ENCODE data around the gene CHRNB1. TPM values are rescaled to one million over a fixed set of nuclear protein-coding genes. Genes with fewer than 3 reads are reported as not detected.
"Not testable (repeated sequence)": the region's sequence is repeated elsewhere in the genome, so short reads cannot be mapped to it uniquely, and the experiment has no call there.

The CHRNB1 gene
- total RNA-seq, 1 donor from 2014 or later: 10.0 TPM

DNA sequence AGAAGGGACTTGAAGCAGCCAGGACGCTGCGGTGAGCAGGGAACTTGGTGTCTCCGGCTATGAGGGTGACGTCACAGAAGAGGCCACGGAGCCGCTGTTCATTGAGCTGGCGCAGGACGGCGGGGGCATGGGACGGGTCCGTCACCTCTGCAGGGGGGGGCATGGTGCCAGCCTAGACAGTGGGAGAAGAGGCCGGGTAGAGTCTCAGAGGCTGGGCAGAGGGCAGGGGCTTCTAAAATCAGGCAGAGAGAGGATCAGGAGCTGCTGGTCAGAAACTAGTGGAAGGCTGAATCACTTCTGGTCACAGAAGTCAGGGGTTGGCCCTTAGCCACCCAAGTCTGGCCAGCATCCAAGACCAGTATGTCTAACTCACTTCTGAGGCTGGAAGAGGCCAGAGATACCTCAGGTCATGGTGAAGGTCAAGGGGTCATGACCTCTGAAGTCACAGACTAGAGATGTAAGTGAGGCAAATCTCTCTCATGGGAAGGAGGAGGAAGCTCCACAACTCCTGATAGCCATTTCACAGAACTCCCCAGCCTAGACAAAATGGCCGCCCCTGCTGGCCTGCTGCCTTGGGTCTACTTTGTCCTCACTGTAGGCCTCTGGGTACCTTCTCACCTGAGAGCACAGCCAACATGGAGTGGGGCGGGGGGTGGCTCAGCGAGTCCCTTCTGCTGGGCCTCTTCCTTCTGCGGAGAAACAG is 21.9 kb downstream of the CHRNB1 start:
- no peak for DNase-seq (ENCODE audit: low spot score)

DNA sequence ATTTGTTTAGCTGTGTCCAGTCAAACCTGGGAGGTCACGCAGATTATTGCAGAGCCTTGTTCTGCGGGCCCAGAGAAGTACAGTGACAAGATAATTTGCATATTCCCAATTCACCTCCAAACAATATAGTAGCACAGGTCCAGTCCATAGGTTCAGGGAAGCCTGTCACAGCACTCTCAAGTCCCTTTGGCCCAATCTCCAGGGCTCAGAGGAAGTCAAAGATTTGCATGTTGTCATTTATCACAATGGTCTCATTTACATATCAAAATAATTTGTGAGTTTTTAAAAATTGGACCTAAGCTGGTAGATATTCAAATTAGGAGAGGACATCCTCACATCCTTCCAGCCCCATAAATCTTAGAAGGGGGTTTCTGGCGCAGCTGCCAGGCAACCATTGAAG is 22.6 kb downstream of the CHRNB1 start:
- DNase-seq (ENCODE audit: low spot score): no peak

DNA sequence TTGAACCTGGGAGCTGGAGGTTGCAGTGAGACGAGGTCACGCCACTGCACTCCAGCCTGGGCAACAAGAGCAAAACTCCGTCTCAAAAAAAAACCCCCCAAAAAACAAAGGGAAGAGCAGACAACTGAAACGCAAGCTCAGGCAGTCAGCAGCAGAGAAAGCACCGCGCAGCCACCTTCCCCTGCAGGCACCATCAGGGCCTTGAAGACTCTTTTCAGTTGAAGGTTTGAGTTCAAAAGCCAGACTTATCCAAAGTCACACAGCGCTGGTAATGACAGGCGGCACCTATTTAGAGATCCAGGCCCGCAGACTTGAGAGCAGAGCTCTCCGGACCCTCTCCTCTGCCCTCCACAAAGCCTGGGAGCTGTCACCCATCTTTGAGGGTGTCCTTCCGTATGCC is 23.4 kb downstream of the CHRNB1 start:
- no peak for DNase-seq (ENCODE audit: low spot score)

DNA sequence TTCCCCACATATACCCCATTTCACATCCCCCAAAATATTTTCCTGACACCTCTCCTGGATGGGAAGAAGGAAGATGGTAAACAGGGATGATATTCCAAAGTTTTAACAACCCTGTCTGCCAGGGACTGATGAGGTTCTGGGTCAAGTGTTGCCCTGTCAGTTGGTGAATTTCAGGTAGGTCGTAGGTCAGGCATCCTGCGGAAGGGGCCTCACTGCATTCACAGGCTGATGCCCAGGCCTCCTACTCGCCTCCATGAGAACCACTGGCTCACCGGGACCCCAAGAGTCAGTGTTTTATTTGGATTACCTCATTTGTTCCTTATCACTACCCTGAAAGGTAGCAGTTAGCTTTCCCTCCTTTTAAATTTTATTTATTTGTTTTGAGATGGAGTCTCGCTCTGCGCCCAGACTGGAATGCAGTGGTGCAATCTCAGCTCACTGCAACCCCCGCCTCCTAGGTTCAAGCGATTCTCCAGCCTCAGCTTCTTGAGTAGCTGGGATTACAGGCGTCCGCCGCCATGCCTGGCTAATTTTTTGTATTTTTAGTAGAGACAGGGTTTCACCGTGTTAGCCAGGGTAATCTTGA is 24.0 kb downstream of the CHRNB1 start:
- DNase-seq (ENCODE audit: low spot score): no peak

DNA sequence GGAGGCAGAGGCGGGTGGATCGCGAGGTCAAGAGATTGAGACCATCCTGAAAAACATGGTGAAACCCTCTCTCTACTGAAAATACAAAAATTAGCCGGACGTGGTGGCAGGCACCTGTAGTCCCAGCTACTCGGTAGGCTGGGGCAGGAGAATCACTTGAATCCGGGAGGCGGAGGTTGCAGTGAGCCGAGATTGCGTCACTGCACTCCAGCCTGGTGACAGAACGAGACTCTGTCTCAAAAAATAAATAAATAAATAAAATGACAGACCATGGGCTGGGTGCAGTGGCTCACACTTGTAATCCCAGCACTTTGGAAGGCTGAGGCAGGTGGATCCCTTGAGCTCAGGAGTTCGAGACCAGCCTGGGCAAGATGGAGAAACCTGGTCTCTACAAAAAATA is 25.0 kb downstream of the CHRNB1 start:
- DNase-seq (ENCODE audit: low spot score): not testable (repeated sequence)

DNA sequence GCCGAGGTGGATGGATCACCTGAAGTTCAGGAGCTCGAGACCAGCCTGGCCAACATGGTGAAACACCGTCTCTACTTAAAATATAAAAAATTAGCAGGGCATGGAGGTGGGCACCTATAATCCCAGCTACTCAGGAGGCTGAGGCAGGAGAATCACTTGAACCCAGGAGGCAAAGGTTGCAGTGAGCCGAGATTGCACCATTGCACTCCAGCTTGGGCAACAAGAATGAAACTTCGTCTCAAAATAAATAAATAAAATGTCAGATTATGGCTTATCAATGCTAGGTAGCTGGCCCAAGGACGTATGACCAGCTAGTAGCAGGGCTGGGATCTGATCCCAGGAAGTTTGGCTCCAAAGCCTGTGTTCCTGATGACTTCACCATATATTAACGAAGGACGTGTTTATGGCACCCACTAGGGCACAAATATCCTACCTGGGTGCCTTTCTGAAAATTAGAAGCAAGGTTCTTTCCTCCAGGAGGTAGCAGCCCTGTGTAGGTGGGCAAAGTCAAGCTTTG is 25.7 kb downstream of the CHRNB1 start:
- not testable (repeated sequence) for DNase-seq (ENCODE audit: low spot score)

DNA sequence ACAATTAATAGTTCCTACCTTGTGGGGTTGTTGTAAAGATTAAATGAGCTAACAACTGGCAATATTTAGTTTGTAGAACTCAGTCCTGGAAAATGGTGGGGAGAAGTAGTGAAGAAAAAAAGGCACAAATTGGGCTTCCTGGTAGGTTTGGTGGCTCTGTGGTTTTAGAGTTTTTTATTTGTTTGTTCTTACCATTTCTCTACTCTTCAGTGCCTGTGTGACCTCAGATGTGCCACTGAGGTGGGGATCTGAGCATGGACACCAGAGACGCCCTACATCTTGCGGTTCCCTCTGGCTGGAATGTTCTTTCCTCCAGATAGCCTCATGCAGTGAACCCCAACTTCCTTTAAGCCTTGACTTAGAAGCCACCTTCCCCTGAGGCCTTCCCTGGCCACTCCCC is 26.9 kb downstream of the CHRNB1 start:
- no peak for DNase-seq (ENCODE audit: low spot score)

DNA sequence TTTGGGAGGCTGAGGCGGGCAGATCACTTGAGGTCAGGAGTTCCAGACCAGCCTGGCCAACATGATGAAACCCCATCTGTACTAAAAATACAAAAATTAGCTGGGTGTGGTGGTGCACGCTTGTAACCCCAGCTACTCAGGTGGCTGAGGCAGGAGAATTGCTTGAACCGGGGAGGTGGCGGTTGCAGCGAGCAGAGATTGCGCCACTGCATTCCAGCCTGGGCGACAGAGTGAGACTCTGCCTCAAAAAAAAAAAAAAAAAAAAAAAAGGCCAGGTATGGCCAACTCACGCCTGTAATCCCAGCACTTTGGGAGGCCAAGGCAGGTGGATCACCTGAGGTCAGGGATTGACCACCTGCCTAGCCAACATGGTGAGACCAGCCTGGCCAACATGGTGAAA is 29.9 kb downstream of the CHRNB1 start:
- DNase-seq (ENCODE audit: low spot score): not testable (repeated sequence)

DNA sequence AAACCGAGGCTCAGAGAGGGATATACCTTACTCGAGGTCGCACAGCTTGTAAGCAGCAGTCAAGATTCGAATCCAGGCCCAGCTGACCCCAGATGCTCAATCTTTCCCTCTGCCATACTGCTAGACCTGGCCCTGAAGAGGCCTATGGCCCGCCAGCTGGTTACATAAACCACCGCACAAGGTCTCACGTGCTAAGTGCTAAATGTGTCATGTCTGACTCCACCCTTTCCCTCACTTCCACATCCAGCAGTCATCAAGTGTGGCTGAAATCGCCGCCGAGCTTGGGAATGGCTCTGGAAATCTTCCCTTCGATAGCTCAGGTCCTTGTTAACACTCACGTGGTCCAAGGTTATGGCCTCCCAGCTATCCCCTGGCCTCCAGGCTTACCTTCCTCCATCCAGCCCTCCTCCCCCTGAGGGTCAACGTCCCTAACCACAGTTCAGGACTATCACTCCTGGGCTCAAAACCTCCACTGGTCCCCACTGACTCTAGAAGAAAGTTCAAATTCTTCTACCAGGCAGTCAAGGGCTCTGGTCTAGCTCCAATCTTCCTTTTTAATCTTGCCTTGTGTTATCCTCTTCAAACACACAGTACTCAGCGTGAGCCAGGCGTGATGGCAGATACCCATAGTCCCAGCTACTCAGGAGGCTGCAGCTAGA is 31.0 kb downstream of the CHRNB1 start:
- DNase-seq (ENCODE audit: low spot score): no peak

DNA sequence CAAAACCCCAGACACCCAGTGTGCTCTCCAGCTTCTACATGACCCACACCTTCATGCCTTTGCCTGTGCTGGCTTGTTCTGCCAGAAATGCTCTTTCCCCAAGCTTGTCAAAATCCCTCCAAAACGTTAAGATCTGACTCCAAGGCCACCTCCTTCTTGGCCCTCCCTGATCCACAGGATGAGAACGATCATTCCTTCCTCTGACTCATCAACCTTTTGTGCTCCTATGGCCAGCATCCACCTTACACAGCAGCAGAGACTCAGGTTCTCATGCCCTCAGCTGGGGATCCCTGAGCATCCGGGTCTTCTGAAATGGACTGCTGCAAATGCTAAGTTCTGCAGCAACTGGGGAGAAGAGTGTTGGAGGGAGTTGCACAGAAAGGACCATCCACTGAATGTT is 31.6 kb downstream of the CHRNB1 start:
- no peak for DNase-seq (ENCODE audit: low spot score)

DNA sequence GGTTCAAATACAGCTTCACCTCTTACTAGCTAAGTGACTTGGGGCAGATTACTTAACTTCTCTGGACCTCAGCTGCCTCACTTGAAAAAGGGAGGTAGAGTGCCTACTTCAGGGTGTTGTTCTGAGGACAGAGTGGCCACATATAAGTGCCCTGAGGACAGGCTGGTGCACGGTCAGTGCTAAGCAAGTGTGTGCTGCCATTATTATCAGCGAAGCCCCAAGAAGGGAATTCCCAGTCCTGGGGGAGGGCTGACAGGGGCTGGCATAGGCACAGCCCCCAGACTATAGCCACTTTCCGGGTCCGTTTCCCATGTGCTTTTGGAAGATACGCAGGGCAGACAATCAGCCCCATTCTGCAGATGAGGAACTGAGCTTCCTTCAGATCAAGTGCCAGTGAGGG is 32.1 kb downstream of the CHRNB1 start:
- DNase-seq (ENCODE audit: low spot score): no peak

DNA sequence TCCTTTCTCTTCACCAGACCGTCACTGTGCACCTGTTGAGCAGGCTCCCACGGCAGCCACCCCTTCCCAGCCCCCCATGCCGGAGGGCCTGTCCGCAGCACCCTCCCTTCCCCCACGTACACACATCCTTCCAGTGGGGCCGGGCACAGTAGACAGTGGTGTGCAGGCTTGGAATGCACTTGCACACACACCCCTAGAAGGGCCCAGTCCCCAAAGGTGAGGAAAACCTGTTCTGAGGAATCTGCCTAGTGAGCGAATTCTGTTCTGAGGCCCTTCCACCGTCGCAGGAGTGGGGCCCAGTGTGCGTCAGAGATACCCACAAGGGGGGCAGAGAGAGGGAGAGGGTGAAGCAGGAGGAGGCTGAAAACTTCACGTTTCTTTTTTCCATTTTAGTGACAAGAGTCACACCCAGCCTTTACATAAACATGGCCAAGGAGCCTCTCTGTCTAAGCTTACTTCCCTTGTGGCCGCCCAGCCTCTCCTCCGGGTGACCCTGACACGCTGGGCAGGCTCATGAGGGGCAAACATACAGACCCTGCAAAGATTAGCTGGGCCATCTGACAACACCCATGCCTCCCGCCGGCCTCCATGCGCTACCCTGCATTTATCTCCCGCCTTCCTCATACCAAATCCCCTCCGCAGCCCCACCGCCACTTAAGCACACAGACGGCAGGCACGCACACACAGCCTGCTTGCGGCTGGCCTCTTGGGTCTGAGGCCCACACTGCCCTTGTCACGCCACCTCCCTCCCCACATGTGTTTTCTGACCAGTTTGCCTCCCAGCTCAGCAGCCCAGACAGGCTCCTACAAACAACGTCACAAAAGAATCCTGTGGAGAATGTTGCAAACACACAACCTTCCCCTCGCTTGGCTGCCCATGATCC is 32.8 kb downstream of the CHRNB1 start:
- DNase-seq (ENCODE audit: low spot score): peak; percentile 48

DNA sequence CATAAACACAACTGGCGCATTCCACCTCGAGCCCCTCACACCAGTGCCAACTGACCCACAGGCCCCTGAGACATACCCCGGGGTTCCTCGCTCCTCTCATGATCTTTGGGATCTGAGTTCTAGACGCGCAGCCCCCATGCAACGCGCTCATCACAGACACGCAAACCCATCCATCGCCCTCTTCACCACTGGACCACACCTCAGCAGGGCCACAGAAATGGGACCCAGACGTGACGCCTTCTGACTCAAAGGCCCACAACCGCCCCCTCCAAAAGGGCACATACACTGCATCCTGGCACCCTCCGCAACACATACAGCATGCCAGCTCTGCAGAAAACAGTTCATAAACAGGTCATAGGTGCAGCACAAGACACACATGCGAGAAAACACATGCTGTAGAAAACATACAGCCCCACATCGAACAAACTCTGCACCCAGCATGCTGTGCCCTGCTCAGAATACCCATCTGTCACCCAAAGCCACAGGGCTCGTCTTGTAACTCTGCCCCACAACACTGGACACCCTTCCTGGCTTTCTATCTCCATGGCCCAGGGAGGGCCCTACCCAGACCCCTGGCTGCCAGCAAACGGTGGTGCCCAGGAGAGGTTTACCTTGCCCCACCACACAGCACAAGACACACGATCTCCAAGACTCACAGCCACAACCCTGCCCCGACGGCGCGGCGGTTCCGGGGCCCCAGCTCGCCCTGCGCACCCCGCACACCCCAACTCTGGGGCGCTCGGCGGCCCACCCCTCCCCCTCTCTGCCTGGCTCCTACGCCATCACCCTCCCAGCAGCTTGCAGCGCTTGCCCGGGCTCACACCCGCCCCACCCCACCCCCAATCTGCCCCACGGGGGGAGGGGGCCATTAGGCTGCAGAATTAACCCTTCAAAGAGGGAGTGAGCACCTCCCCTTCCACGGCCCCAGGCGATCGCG is 33.7 kb downstream of the CHRNB1 start:
- DNase-seq (ENCODE audit: low spot score): no peak

DNA sequence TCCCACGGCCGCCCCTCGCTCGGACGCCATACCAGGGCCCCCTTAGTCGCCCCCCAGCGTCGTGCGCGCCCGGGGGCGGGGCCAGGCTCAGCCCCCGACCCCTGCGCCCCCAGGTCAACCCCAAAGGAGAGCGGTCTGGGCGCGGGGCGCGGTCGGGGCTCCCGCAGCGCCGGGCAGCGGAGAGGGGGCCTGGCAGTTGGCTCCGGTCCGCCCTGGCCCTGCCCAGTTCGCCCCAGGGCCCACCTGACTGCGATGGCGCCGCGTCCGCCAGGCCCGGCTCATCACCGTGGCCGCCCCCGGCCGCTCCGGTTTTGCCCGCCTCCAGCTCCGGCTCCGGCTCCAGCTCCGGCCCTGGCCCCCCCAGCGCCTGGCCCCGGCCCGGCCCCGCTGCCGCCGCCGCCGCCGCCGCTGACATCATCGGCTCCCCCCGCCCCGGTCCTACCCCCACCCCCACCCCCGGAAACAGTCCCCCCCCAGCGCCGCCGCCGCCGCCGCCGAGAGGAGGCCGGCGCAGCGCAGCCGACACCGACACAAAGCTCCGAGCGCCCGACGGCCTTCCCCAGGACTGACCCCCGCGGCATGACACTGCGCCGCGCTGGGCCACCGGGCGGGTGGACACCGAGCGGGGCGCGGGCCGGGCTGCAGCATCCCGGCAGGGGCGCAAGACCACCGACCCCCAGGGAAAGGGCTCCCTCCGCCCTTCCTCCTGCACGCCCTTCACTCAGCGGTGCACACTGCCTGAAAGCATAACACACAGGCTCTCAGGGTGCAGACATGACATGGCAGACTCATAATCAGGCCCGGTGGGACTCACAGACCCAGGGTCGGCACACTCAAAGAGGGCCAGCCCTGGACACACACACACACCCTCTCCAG is 34.6 kb downstream of the CHRNB1 start, which contains the start of gene ZBTB4:
Gene ZBTB4 (minus strand): TSS at position 419 of the 876 bp plus-strand sequence. CDS start 12,830 bp downstream, outside the sequence.
- no peak for DNase-seq (ENCODE audit: low spot score)

DNA sequence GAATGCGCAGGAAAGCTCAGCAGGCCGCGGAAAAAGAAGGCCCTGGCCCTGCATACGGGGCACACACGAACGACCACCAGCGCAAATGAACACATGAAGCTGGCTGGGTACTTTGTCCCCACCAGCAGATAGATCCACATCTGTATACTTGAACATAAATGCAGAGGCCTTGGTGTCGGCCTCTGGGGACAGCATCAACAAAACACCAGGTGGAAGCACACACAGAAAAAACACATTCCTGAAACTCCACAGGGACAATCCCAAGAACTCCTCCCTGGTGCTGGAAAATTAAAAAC is 35.2 kb downstream of the CHRNB1 start:
- no peak for DNase-seq (ENCODE audit: low spot score)

DNA sequence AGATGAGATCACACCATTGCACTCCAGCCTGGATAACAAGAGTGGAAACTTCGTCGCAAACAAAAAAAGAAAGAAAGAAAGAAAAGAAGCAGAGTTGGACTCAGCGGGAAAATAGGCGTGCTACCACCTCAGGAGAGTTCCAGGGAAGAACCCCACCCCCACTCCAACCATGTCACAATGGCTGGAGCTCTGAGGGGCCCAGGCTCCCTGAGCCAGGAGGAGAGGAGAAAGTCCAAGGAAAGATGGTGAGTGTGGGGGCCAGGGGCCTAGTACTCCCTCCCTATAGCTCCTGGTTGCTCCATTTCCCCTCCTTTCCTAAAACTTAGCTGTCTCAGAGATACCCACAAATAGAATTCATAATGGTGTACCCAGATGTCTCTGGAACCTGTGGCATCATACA is 36.4 kb downstream of the CHRNB1 start, which contains the start of gene SLC35G6:
Gene SLC35G6 (plus strand): TSS at position 172 of the 400 bp plus-strand sequence. CDS start 71 bp downstream, at position 243.
- DNase-seq (ENCODE audit: low spot score): not testable (repeated sequence)

DNA sequence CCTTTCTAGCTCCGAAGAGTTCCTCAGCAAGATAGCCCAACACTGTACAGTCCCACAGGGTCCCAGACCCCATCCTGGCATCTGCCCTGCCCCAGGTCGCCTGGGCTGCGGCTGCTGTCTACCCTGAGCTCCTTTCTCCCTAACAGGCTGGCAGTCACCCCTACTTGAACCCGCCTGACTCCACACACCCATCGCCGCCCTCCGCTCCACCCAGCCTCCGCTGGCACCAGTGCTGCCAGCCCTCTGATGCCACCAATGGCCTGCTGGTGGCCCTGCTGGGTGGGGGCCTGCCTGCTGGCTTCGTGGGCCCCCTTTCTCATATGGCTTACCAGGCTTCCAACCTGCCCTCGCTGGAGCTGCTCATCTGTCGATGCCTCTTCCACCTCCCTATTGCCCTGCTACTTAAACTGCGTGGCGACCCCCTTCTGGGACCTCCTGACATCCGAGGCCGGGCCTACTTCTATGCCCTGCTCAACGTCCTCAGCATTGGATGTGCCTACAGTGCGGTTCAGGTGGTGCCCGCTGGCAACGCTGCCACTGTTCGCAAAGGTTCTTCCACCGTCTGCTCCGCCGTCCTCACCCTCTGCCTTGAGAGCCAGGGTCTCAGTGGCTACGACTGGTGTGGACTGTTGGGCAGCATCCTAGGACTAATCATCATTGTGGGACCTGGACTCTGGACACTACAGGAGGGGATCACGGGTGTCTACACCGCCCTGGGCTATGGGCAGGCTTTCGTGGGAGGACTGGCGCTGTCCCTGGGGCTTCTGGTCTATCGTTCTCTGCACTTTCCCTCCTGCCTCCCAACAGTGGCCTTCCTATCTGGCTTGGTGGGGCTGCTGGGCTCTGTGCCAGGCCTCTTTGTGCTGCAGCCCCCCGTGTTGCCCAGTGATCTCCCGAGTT is 37.2 kb downstream of the CHRNB1 start:
- DNase-seq (ENCODE audit: low spot score): not testable (repeated sequence)

DNA sequence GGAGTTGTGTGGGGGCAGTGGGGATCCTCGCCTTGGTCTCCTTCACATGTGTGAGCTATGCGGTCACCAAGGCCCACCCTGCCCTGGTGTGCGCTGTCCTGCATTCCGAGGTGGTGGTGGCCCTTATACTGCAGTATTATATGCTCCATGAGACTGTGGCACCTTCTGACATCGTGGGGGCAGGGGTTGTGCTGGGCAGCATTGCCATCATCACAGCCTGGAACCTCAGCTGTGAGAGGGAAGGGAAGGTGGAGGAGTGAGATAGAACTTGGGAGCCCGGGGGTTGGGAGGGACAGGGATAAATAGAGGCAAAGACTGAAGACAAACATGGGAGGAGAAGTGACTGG is 37.9 kb downstream of the CHRNB1 start:
- not testable (repeated sequence) for DNase-seq (ENCODE audit: low spot score)

Measured in mucosa of gallbladder (tissue), 1 donor.